ENCODE results near the gene CFAP97D2.
"Not testable (repeated sequence)": the region's sequence is repeated elsewhere in the genome, so short reads cannot be mapped to it uniquely, and the experiment has no call there.

CFAP97D2 gene

GRCh38 chr13:114143806-114144605, 35.1 kb upstream of the CFAP97D2 start:
- DNase-seq (ENCODE audit: low read depth), result no peak

GRCh38 chr13:114144606-114145244, 34.3 kb upstream of the CFAP97D2 start:
- DNase-seq (ENCODE audit: low read depth), result no peak

- no peak for DNase-seq (ENCODE audit: low read depth)
Observed at GRCh38 chr13:114145256-114145655, 33.8 kb upstream of the CFAP97D2 start.

- no peak for DNase-seq (ENCODE audit: low read depth)
Observed at GRCh38 chr13:114145722-114146121, 33.3 kb upstream of the CFAP97D2 start.

GRCh38 chr13:114146173-114146572, 32.9 kb upstream of the CFAP97D2 start:
- DNase-seq (ENCODE audit: low read depth), result no peak

- no peak for DNase-seq (ENCODE audit: low read depth)
Observed at GRCh38 chr13:114146629-114147028, 32.4 kb upstream of the CFAP97D2 start.

- no peak for DNase-seq (ENCODE audit: low read depth)
Observed at GRCh38 chr13:114147803-114148520, 31.1 kb upstream of the CFAP97D2 start.

GRCh38 chr13:114148521-114148855, 30.6 kb upstream of the CFAP97D2 start:
- DNase-seq (ENCODE audit: low read depth), result peak; percentile 72

- DNase-seq (ENCODE audit: low read depth), result not testable (repeated sequence)
Observed at GRCh38 chr13:114148886-114149285, 30.2 kb upstream of the CFAP97D2 start.

GRCh38 chr13:114149774-114150740, 29.0 kb upstream of the CFAP97D2 start:
- DNase-seq (ENCODE audit: low read depth), result no peak

- no peak for DNase-seq (ENCODE audit: low read depth)
Observed at GRCh38 chr13:114151031-114151430, 28.0 kb upstream of the CFAP97D2 start.

GRCh38 chr13:114151565-114152284, 27.3 kb upstream of the CFAP97D2 start:
- DNase-seq (ENCODE audit: low read depth), result peak; percentile 30

- DNase-seq (ENCODE audit: low read depth), result no peak
Observed at GRCh38 chr13:114152285-114152645, 26.8 kb upstream of the CFAP97D2 start.

- no peak for DNase-seq (ENCODE audit: low read depth)
Observed at GRCh38 chr13:114152831-114153371, 26.2 kb upstream of the CFAP97D2 start.

GRCh38 chr13:114153485-114154080, 25.5 kb upstream of the CFAP97D2 start:
- DNase-seq (ENCODE audit: low read depth), result no peak

GRCh38 chr13:114154476-114154875, 24.6 kb upstream of the CFAP97D2 start:
- no peak for DNase-seq (ENCODE audit: low read depth)

GRCh38 chr13:114155320-114155719, 23.7 kb upstream of the CFAP97D2 start:
- DNase-seq (ENCODE audit: low read depth), result no peak

GRCh38 chr13:114155926-114156883, 22.9 kb upstream of the CFAP97D2 start:
- DNase-seq (ENCODE audit: low read depth), result no peak

- DNase-seq (ENCODE audit: low read depth), result no peak
Observed at GRCh38 chr13:114157869-114158495, 21.1 kb upstream of the CFAP97D2 start.
